Hematopoietic multipotent progenitor cell (in vitro differentiated cells): ENCODE measurements around the gene SPATA4. TPM values are rescaled to one million over a fixed set of nuclear protein-coding genes. Genes with fewer than 3 reads are reported as not detected.
"Not testable (repeated sequence)": the region's sequence is repeated elsewhere in the genome, so short reads cannot be mapped to it uniquely, and the experiment has no call there.

ENCODE experiments used
- DNase-seq, 3 donors: peaks; one replicate each; pipeline ENCODE4 v3.0.0-alpha.2; 2011 to 2015; ENCODE audit warnings: low read depth in 2 of 3, low spot score in 2 of 3
- total RNA-seq: library from RNA; depleted of rRNA; stranded (reverse); fragments of >200 nt; gene quantifications from one replicate; pipeline ENCODE4 v1.2.3, GENCODE V29; 2012

The SPATA4 gene
- not detected for total RNA-seq

GRCh38 chr4:176195184-176195978 is at the start of gene SPATA4:
SPATA4 (minus strand) TSS chr4:176195585; CDS start chr4:176195562, 23 bp downstream.
- DNase-seq, result peak; percentile 74 to 96 (median 95)

GRCh38 chr4:176242764-176243347 is 47.5 kb upstream of the SPATA4 start:
- DNase-seq, result no peak

- DNase-seq, result no peak
Measured at GRCh38 chr4:176241703-176242102, 46.3 kb upstream of the SPATA4 start.

DNA sequence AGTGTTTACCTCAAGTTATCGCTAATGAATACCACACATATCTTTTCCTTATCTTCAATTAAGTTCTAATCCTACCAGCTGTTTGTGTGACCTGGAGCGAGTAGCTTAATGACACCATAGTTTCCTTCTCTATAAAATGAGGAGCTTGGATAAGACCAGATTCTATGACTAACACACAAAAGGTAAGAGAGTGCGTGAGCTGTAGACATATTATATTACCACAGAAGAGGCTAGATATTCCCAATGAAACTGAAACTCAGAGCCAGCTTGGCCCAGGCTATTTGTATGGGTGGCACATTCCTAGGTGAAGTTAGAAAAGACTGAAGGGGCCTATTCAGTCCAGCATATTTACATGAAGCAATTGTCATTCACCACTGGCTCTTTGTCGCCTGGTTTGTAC is 43.4 kb upstream of the SPATA4 start:
- DNase-seq, result no peak

- no peak for DNase-seq
Measured at GRCh38 chr4:176238157-176238610, 42.8 kb upstream of the SPATA4 start.

GRCh38 chr4:176236946-176237345 is 41.6 kb upstream of the SPATA4 start:
- no peak for DNase-seq

DNA sequence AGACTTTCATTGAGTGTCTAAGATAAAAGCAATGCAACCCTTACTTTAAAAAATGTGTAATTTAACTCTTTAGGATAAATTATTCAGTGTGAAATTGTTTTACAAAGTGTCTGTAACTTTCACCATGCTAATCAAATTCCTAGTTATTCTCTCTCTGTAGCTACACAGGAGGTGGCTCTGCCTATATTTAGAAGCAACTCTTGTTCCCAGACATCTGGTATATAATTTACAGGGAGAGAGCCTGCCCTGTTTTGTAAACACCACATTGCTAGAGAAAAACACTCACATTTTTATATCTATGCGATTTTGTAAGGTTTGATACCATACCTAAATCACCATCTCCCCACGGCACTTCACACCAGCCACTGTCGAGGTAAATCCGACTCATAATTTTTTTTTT is 35.5 kb upstream of the SPATA4 start:
- no peak for DNase-seq

GRCh38 chr4:176229645-176230044 is 34.3 kb upstream of the SPATA4 start:
- no peak for DNase-seq

DNA sequence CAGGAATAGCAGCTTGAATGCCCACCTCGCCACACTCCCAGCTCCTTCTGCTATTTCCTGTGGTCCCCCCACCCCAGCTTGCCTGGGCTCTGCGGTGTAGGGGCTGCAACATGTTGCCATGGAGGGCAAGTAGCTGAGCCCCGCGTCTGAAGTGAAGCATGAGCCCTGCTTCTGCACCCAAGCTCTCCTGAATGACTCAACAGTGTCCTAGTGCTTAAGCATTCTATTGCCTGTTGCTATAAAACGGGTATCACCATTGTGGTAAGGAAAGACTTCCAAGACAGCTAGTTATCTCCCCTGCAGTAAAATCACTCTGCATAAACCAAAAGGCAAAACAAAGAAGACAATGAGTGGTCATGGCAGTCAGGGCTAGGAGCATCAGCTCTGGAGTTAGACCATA is 31.4 kb upstream of the SPATA4 start:
- DNase-seq, result no peak

- DNase-seq, result no peak
Measured at GRCh38 chr4:176223561-176223960, 28.2 kb upstream of the SPATA4 start.

DNA sequence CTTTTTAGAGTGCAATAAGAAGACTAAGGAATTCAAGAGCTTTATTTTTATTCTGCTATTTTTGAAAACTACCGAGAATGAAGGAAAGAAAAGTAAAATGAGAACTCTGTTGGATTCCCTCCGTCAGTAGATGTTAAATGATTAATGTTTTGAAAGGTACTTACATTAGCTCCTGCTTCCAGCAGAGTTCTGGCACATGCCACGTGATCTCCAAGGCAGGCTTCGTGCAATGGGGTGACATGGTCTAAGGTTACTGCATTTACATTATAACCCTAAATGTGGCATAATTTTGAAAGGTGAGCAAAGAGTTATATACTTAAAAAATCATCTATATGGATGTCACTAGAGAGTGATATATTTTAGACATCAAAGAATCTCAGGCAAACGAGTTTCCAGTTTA is 26.8 kb upstream of the SPATA4 start:
- no peak for DNase-seq

DNA sequence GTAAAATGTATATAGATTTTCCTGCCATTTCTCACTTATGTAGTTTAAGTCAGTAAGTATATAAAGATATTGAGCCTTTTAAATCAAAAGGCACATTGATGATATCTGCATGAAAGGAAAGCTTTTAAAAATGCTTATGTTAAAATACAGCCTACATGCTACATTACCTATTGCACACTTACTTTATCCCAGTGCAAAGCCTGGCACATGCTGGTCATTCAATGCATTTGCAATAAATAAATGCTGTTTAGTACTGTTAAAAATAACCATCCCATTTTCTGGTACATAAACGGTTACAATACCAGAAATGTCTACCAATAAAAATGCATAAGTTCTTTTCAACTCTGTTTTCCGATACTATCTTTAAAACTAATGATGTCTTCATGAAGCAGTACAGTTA is 22.1 kb upstream of the SPATA4 start:
- DNase-seq, result no peak

DNA sequence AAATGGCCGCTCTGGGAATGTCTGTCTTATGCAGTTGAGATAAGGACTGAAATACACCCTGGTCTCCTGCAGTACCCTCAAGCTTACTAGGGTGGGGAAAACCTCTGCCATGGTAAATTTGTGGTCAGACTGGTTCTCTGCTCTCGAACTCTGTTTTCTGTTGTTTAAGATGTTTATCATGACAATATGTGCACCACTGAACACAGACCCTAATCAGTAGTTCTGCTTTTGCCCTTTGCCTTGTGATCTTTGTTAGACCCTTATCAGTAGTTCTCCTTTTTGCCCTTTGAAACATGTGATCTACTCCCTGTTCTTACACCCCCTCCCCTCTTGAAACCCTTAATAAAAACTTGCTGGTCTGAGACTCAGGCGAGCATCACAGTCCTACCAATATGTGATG is 17.0 kb upstream of the SPATA4 start:
- not testable (repeated sequence) for DNase-seq

- DNase-seq, result no peak
Measured at GRCh38 chr4:176210579-176211296, 15.4 kb upstream of the SPATA4 start.

DNA sequence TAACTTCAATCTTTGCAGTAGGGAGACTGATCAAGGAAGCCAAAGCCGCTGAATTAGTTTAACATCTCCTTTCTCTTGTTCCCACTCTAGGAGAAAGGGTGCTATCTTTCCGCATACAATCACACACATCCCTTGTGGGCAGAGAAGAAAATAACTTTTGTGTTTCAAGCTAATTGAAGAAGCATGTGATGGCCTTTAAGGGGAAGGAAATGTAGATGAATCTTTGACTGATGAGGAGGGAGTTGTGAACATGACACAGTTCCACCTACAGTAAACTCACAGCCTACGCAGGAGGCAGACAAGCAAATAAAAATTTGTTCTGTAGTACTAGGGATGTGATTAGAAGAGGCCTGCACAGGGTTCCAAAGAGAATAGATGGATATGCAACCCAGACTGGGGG is 14.7 kb upstream of the SPATA4 start:
- no peak for DNase-seq

DNA sequence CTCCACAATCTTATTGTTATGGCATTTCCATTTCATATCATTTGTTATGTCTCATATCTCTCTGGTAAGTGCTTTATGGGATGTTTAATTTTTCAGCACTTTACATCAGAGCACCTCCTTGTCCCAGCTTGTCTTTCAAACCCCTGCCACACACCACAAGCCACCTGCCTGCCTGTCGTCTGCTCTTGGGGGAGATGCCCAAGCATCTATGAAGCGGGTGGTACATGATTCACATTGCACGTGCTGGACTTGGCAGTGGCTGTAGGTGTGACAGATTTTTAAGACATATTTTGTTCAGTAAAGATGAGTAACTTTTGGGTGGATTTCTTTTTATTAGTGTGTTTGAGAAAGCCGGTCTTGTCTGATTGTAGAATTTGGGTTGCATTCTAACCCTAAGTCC is 14.2 kb upstream of the SPATA4 start:
- DNase-seq, result no peak

- no peak for DNase-seq
Measured at GRCh38 chr4:176207839-176208238, 12.5 kb upstream of the SPATA4 start.

DNA sequence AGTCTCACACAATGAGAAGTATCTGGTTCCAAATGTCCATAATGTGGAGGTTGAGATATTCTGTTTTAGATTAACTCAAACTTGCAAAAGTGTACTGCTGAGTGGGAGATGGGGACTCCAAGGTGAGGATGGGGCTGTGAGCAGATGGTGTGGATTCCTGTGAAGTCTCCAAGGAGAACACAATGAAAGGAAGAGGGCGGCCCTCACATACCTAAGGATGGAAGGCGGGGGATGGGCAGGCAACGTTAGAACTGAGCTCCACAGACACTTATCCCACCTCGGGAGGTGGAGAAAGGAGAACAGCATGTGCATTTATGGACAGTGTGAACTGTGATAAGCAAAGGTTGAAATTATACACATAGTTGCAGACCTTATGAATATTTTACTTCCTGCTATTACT is 9.9 kb upstream of the SPATA4 start:
- no peak for DNase-seq

DNA sequence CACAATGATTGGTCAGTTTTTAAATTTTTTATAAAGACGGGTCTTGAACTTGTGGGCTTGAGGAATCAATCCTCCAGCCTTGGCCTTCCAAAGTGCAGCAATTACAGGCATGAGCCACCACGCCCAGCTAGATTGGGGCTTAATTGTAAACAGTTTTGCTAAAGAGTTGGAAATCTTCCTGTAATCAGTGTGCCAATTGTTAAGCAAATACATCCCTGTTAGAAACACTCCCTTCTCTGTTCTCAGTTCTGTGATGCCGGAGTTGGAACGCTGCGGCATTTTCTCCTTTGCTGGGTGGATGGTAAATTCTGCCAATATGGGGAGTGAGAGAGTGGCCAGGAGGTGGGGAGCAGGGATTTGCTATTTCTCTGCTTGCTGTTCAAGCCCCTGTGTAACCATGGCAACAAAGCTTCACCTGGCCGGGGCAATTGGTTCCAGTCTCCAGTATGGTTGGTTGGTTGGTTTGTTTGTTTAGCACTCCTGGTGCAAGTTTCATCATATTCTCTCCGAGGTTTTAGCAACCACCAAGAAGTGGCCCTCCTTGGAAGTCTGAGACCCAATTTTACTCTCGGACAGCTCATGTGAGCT is 3.0 kb upstream of the SPATA4 start:
- DNase-seq, result no peak

DNA sequence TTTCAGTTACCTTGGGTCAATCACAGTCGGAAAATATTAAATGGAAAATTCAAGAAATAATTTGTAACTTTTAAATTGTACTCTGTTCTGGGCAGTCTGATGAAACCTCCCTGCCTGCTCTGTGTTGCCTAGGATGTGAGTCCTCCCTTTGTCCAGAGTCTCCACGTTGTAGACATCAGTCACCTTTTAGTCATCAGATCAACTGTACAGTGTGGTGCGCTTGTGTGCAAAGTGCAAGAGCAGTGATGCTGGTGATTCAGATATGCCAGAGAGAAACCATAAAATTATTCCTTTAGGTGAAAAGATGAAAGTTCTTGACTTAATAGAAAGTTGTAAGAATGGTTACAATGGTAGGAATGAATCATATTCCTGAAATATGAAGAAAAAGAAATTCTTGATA is 1.4 kb downstream of the SPATA4 start:
- DNase-seq, result no peak

DNA sequence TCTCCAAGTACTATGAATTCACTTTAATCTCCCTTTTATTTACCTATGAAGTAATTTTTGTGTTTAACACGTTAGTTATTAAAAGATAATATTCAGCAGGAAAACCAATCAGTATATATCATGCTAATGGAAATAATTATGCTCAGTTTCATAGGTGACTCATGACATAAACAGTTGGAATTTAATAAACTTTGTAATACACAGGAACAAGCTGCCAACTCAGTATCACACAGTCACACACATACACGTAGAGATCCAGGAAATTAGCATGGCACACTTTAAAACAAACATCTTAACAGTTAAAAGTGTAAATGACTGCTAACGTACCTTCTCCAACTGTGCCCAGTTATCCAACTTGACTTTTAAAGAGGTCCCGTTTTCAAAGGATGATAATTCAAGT is 2.3 kb downstream of the SPATA4 start:
- DNase-seq, result no peak
